MM.1S (cell line): ENCODE data around the gene PRPF38A.
A peak's percentile ranks its signal among the peaks of the same experiment; 100 is the strongest.

ENCODE experiments used
- DNase-seq: peaks from one replicate; pipeline ENCODE4 v3.0.0-alpha.2; 2015
- H2AFZ ChIP-seq: fragments of 300-600 bp; sonication (generic); 2 replicates; pipeline ENCODE4 v1.6.0; 2016; ENCODE audit warnings: antibody characterized with exemption, low read length
- H3F3A ChIP-seq: fragments of 300-600 bp; sonication (generic); 2 replicates; pipeline ENCODE4 v1.6.1; 2016; ENCODE audit warnings: mild to moderate bottlenecking, antibody characterized with exemption, low read length, moderate library complexity, mixed read lengths; ENCODE audit not compliant: insufficient read depth
- H3K27ac ChIP-seq: fragments of 300-600 bp; sonication (generic); 2 replicates; pipeline ENCODE4 v1.5.1; 2016; ENCODE audit warnings: mild to moderate bottlenecking, low read length
- H3K27me3 ChIP-seq: fragments of 300-600 bp; sonication (generic); replicated peaks from 2 replicates; pipeline ENCODE4 v1.6.0; 2016; ENCODE audit warnings: low read length; ENCODE audit not compliant: insufficient read depth
- H3K36me3 ChIP-seq: fragments of 300-600 bp; sonication (generic); replicated peaks from 2 replicates; pipeline ENCODE4 v1.6.1; 2016; ENCODE audit warnings: mild to moderate bottlenecking, low read length, mixed read lengths; ENCODE audit not compliant: insufficient read depth
- H3K4me1 ChIP-seq: fragments of 300-600 bp; sonication (generic); 2 replicates; pipeline ENCODE4 v1.6.1; 2016; ENCODE audit warnings: low read length, mixed read lengths
- H3K4me2 ChIP-seq: fragments of 300-600 bp; sonication (generic); 2 replicates; pipeline ENCODE4 v1.6.0; 2016; ENCODE audit warnings: low read depth, low read length
- H3K4me3 ChIP-seq: fragments of 300-600 bp; sonication (generic); 2 replicates; pipeline ENCODE4 v1.5.1; 2016; ENCODE audit warnings: low read length, mixed read lengths
- H3K79me2 ChIP-seq: fragments of 300-600 bp; sonication (generic); 2 replicates; pipeline ENCODE4 v1.6.1; 2016; ENCODE audit warnings: mixed run types, low read length, mixed read lengths
- H3K9ac ChIP-seq: fragments of 300-600 bp; sonication (generic); 2 replicates; pipeline ENCODE4 v1.6.1; 2016; ENCODE audit warnings: low read length, mixed read lengths
- H3K9me2 ChIP-seq: fragments of 300-600 bp; sonication (generic); replicated peaks from 2 replicates; pipeline ENCODE4 v1.6.1; 2016; ENCODE audit warnings: mild to moderate bottlenecking, low read length, mixed read lengths; ENCODE audit not compliant: insufficient read depth
- H3K9me3 ChIP-seq: fragments of 300-600 bp; sonication (generic); replicated peaks from 2 replicates; pipeline ENCODE4 v1.6.1; 2016; ENCODE audit warnings: mild to moderate bottlenecking, low read length, mixed read lengths; ENCODE audit not compliant: insufficient read depth
- H4K20me1 ChIP-seq: fragments of 300-600 bp; sonication (generic); 2 replicates; pipeline ENCODE4 v1.6.1; 2016; ENCODE audit warnings: mild to moderate bottlenecking, low read length, moderate library complexity, mixed read lengths; ENCODE audit not compliant: insufficient read depth
- EZH2 ChIP-seq: fragments of 300-600 bp; sonication (generic); optimal IDR thresholded peaks from 2 replicates; pipeline ENCODE3; 2017; ENCODE audit warnings: low read depth, mild to moderate bottlenecking, antibody characterized with exemption, low read length, mixed read lengths
- EZH2phosphoT487 ChIP-seq: fragments of 300-600 bp; sonication (generic); IDR thresholded peaks from 2 replicates; pipeline ENCODE4 v1.6.1; 2018; ENCODE audit warnings: antibody characterized with exemption, low read length
- TF ChIP-seq, protein P1 (sequence below): fragments of 300-600 bp; sonication (generic); IDR thresholded peaks from 2 replicates; pipeline ENCODE4 v1.5.1; 2016; ENCODE audit warnings: antibody characterized with exemption, low read length, mixed read lengths

PRPF38A gene, protein sequence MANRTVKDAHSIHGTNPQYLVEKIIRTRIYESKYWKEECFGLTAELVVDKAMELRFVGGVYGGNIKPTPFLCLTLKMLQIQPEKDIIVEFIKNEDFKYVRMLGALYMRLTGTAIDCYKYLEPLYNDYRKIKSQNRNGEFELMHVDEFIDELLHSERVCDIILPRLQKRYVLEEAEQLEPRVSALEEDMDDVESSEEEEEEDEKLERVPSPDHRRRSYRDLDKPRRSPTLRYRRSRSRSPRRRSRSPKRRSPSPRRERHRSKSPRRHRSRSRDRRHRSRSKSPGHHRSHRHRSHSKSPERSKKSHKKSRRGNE

DNA sequence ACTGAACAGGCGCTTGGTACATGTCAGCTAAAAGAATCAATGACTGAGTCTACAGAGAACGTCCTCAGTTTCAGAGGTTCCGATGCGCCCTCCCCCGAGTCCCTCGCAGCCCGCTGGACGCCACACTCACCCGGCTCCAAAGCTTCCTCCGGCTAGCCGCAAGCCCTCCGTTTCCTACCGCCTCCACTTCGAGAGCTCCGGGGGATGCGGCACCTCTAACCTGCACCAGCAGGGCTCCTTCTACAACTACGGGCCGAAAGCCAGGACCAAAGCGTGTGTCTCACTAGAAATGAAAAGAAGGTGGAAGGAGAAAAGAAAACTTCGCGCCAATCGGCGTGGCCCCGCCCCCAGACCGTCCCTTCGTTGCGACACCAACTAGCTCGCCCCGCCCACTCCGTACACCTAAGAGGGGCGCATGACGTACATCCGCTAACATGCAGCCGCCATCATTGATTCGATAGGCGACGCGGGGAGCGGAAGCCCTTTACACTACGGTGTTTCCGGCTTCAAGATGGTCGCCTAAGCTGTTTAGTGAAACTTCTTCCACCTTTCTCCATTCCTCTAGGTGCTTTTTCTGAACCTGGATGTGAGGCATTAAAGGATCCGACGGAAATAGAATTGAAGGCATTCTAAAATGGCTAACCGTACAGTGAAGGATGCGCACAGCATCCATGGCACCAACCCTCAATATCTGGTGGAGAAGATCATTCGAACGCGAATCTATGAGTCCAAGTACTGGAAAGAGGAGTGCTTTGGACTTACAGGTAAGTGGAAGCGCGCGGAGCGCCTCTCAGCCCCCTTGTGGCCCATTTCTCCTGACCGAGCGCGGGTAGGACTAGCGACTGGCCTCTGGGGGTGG lies at the start of gene PRPF38A, which contains the start of gene ORC1:
Gene PRPF38A (plus strand): TSS at position 487 of the 859 bp plus-strand sequence. CDS start 148 bp downstream, at position 635.
Gene ORC1 (minus strand): TSS at position 308 of the 859 bp plus-strand sequence. CDS start 2,200 bp downstream, outside the sequence.
- Histone ChIP-seq H3K27ac (peak within 1 kb of the TSS; percentile 89), H3K9ac (peak within 1 kb of the TSS; percentile 93), H4K20me1 (no peaks in the 10 kb centered on the region), H3K9me2 (no peaks in the 10 kb centered on the region), H3K9me3 (no peaks in the 10 kb centered on the region), H3K4me3 (peak within 1 kb of the TSS; percentile 95), H3K4me1 (0 out of 2 replicates have a peak, but pooled peaks cover 11% of the 10 kb centered on the region), H3F3A (peaks cover 10% of the 10 kb centered on the region; the same call in 1 of the 2 replicates), H3K4me2 (peak within 1 kb of the TSS; percentile 97), H2AFZ (peak within 1 kb of the TSS; percentile 89), H3K79me2 (peaks cover 87% of the 10 kb centered on the region), H3K36me3 (peaks cover 10% of the 10 kb centered on the region; the same call in 1 of the 2 replicates), H3K27me3 (no peaks in the 10 kb centered on the region)
- TF ChIP-seq EZH2phosphoT487 = no peak
- TF ChIP-seq, protein P1, sequence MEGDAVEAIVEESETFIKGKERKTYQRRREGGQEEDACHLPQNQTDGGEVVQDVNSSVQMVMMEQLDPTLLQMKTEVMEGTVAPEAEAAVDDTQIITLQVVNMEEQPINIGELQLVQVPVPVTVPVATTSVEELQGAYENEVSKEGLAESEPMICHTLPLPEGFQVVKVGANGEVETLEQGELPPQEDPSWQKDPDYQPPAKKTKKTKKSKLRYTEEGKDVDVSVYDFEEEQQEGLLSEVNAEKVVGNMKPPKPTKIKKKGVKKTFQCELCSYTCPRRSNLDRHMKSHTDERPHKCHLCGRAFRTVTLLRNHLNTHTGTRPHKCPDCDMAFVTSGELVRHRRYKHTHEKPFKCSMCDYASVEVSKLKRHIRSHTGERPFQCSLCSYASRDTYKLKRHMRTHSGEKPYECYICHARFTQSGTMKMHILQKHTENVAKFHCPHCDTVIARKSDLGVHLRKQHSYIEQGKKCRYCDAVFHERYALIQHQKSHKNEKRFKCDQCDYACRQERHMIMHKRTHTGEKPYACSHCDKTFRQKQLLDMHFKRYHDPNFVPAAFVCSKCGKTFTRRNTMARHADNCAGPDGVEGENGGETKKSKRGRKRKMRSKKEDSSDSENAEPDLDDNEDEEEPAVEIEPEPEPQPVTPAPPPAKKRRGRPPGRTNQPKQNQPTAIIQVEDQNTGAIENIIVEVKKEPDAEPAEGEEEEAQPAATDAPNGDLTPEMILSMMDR = peak; percentile 78
- peak; percentile 99 for DNase-seq

DNA sequence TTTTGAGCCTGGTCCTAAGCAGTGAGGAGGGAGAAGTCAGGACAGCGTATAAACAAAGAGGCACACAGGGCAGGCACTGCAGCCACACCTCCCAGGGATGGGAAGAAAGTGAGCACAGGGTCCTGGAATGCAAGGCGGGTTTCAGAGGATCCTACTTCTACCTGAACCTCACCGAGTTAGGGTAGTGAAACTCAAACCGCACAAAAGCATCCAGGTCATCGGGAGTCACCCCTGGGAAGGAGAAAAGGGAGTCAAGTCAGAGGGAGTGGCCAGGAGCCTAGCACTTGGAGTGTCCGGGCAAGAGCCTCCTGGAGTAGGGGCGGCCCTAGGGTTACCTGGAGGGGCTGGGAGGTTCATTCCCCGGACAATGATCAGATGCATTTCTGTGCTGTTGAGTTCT lies 49.0 kb upstream of the PRPF38A start:
- H3K36me3 ChIP-seq = no peaks in the 10 kb centered on the region; the same call in none of the 2 replicates

GRCh38 chr1:52355847-52356505 lies 48.4 kb upstream of the PRPF38A start:
- Histone ChIP-seq H3K4me1 (no peaks in the 10 kb centered on the region), H2AFZ (no peak overlapping the region), H3K9me2 (no peaks in the 10 kb centered on the region), H3K27me3 (no peaks in the 10 kb centered on the region), H3K4me2 (no peak overlapping the region), H3K4me3 (no peak overlapping the region), H3F3A (no peaks in the 10 kb centered on the region), H4K20me1 (no peaks in the 10 kb centered on the region), H3K9me3 (no peaks in the 10 kb centered on the region), H3K79me2 (peaks cover under 1% of the 10 kb centered on the region; the same call in 1 of the 2 replicates), H3K9ac (no peak overlapping the region), H3K27ac (no peak overlapping the region), H3K36me3 (no peaks in the 10 kb centered on the region; the same call in none of the 2 replicates)
- TF ChIP-seq EZH2phosphoT487 (no peak), EZH2 (no peak)
- TF ChIP-seq, protein P1 = no peak
- DNase-seq = no peak

More for the DNA sequence above, 49.0 kb upstream of the PRPF38A start:
- Histone ChIP-seq H3F3A (no peaks in the 10 kb centered on the region), H3K9ac (no peak overlapping the region), H3K9me2 (no peaks in the 10 kb centered on the region), H2AFZ (no peak overlapping the region), H3K27me3 (no peaks in the 10 kb centered on the region), H3K79me2 (no peaks in the 10 kb centered on the region), H3K4me3 (no peak overlapping the region), H3K27ac (no peak overlapping the region), H4K20me1 (no peaks in the 10 kb centered on the region), H3K9me3 (no peaks in the 10 kb centered on the region), H3K4me2 (no peak overlapping the region), H3K4me1 (no peaks in the 10 kb centered on the region)
- DNase-seq = no peak
- TF ChIP-seq, protein P1 = no peak
- no peak for TF ChIP-seq EZH2
- no peak for TF ChIP-seq EZH2phosphoT487
